Endothelial cell of hepatic sinusoid (primary cell): ENCODE measurements around the gene HOXB8.

Experiments used
- in situ Hi-C: cut with HindIII; loops from 2 replicates; pipeline ENCODE4 v1.10.0; 2017; ENCODE audit warnings: low sequenced_read_pairs

HOXB8 gene

GRCh38 chr17:48611681-48612455, 3.2 kb downstream of the HOXB8 start:
- in situ Hi-C loops = no loop called here

DNA sequence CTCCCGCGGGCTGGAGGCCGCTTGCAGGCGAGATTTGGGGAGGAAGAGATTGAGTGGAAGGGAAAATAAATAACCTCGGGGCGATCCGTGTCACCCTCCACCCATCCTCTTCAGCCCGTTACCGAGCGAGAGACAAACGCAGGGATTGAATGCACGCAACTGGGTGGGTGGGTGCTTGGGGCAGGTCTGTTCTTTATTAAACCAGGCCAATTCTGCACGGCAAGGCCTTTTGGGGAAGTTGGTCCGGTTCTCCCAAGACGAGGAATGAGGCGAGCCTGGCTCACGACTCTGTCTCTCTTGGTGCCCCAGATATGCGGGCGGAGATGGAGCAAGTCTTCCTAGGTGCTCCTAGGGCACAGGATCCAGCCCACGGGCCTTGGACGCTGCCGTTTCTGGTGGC, 3.9 kb downstream of the HOXB8 start:
- in situ Hi-C loops = no loop called here

DNA sequence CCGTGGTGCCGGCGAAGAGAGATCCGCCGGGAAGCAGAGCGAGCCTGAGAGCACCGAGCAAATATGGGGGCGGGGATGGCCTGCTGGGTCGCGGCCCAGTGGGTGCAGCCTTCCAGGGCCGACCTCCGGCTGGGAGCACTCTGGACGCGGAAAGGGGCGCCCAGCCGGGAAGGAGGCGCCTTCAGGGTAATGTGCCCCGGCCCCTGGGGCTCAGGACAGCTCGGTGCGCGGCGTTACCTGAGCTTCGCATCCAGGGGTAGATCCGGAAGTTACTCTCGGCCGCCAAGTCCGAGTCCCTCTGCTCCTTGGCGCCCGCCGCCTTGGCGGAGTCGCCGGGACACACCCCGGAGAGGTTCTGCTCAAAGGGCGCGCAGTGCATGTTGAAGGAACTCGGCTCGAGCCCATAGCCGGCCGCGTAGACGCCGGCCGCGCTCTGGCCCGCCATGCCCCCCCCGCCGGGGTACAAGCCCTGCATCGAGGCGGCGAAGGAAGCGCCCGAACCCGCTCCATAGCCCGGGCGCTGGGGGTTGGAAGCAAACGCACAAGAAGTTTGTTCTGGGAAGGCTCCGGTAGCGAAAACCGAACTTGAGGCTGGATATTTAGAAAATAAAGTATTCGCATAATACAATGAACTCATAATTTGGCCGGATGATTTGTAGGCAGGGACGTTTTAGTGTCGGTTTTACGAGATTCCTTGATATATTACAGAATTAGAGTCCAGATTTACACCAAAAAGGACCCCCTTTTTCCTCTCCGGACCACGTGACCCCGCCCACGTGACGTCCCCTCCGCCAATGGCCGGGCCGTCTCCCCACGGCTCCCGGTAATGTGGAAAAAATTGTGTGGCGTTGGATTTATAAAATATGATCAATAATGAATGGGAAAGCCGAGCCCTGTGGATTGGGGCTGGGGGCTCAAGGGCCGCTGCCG, 4.5 kb downstream of the HOXB8 start, which contains the start of gene HOXB7:
Gene HOXB7 (minus strand): TSS at position 736 of the 930 bp plus-strand sequence. CDS start 99 bp downstream, at position 637.
- in situ Hi-C loops = no loop called here

DNA sequence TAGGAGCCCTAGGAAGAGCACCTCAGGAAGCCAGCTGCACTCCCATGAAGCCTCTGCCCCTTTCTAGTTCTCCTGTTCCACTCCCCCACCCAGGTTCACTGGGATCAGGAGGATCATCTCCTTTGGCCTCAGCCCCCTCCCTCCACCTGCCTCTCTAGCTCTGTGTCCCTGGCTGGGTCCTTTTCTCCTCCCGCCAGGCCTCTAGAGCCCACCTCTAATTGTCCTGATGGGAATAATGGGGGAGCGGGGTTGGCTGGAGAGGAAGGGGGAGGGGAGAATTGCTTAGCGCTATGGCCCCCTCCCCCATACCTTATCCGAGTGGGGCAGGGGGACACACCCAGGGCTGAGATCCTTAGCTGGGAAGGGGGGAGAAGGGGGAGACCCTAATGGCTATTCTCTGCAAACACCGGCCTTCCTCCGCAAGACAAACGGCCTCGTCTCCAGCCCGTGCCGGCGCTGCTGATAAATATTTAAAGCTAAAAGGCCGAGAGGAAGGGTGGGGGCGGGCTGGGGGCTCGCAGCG, 5.3 kb downstream of the HOXB8 start:
- in situ Hi-C loops = no loop called here

- in situ Hi-C loops = no loop called here
Observed at GRCh38 chr17:48609033-48609432, 6.1 kb downstream of the HOXB8 start.

DNA sequence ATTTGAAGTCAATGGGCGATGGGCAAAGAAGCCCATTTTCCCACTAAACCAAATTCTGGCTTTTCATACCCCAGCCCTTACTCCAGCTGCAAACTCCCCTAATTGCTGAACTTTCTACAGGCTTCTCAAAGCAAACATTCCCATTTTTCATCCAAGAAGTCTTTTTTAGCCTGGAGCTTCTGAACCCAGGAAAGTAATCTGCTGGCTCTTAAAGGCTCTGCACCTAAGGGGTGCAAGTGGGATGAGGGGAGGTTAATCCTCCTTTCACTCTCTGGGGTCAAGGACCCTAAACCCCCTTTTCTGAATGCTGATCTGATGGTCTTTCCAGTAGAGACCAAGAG, 6.6 kb downstream of the HOXB8 start:
- in situ Hi-C loops = no loop called here

GRCh38 chr17:48606892-48607614, 8.0 kb downstream of the HOXB8 start:
- in situ Hi-C loops = no loop called here

GRCh38 chr17:48605991-48606891, 8.9 kb downstream of the HOXB8 start:
- in situ Hi-C loops = no loop called here

GRCh38 chr17:48605409-48605919, 9.6 kb downstream of the HOXB8 start:
- in situ Hi-C loops = no loop called here

GRCh38 chr17:48604770-48605329, 10.2 kb downstream of the HOXB8 start, which contains the start of gene HOXB6:
Gene HOXB6, minus strand, starts transcription at chr17:48604986. Its CDS starts 6,836 bp downstream, at chr17:48598150.
- in situ Hi-C loops = no loop called here

DNA sequence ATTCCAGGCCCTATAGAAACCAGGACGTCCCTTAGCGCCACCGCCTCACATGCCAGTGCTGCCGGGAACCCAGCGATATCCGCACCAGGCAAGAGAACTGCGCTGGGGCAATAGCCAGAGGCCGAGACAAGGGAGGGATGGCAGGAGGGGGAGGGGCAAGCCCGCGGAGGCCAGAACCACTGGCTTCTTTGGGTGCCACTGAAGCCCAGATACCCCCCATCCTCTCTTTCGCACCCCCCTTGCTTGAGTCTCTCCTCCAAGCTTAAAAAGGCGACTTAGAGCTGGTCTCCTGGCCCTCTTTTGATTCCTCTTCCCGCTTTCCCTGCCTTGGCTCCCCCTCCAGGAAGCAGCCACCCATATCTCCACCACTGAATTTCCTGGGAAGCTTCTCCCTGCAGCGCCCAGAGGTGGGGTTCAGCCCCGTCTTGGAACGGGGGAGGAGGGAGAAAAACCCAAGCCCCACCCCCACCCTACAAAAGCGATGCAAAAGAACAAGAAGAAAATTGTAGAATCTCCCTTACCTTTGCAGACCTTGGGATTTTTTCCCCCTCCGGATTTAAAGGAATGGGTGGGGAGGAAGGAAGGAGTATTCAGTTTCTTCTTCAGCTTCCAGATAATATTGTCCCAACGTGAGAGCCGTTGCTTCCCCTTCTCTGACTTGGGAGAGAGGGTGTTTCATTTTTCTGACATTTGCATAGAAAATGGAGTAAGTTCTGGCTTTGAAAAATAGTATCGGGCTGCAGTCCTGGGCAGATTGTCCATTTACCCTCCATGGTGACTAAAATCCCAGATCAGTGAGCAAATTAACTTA, 10.9 kb downstream of the HOXB8 start:
- in situ Hi-C loops = no loop called here

DNA sequence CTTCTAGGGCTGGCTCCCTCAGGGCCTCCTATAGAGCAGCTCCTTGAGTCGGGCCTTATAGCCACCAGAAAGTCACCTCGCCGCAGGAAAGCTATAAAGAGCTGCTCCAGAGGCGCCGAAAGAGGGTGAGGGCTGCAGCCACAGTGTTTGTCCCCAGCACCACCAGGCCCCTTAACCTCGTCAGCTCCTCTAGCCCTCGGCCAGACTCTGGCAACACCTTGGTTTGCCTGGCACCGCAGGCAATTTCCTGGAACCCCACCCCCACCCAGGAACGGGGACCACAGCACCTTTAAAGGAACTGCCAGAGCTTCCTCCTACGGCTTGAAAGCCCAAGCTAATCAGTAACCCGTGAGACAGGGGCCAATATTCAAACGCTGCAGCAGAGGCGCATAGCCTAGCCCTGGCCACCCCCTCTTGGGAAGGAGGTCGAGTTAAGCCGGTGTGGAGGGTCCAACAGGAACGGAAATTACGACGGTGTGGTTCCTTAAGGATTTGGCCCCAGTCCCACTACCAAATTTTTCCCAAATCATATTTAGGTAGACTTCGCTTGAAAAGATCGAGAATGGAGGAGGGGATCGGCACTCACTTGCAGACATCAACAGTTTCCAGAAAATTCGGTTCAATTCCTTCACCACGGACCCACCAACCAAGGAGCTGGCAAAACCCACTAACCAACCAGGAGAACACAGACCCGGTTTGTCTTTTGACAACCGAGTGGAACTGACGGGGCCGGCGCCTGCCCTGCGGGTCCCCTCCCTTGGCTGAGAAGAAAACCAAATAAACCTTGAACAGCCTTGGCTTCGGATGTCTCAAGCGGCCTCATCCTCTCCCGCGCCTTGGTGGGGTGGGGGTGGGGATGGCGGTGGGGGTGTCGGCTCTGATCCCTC, 13.3 kb downstream of the HOXB8 start:
- in situ Hi-C loops = no loop called here

DNA sequence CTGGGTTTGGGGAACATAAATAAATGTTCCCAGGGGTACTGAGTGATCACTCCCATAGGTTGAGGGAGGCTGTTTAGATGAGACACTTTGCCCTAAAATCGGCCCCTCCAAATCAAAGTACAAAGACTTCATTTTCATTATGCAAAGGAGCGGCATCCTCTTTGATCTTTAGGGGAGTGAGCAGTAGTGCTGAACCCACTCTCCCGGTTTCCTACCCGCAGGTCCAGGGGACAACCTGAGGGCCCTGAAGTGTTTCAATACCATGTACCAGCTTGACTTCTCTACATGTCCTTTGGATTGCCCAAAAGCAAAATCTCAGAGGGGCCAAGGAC, 13.9 kb downstream of the HOXB8 start:
- in situ Hi-C loops = no loop called here

DNA sequence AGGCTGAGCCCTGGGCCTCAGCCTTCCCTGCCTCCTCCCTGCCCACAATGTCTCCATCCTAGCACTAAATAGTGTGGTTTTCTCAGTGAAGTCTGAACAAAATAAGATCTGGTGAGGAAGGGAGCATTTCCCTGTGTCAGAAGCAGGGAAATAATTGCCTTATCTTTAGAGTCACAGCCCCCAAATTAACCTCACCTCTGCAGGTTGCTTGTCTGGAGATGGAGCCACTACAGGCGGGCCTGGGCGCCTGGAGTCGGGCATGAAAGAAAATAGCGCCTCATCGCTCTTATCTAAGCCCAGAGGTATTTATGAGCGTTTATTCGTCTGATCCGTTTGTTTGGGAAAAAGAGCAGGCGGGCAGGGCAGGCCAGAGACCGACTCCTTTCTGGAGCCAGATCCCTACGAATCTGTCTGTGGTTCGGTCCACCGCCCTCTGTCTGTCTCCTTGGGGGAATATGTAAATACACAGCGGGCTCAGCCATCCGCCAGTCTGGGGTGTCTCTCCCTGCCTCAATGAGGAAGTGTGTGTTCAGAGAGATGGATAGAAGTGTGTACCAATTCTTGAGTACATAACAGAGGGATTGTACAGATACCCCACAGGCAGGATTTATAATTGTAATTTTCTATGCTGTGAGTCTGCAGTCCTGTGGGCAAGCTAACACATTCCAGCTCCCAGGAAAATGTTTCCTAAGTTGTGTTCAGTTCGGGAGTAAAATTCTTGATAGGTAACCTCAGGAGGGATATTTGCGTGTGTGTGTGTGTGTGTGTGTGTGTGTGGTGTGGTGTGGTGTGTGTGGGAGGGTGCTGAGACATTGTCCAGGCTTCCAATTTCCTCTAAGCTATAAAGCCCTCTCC, 14.6 kb downstream of the HOXB8 start:
- in situ Hi-C loops = no loop called here

- in situ Hi-C loops = no loop called here
Observed at GRCh38 chr17:48599354-48599753, 15.7 kb downstream of the HOXB8 start.

GRCh38 chr17:48598736-48599135, 16.4 kb downstream of the HOXB8 start:
- in situ Hi-C loops = no loop called here
